K562 (cell line): ENCODE results near the gene VMP1. TPM values are rescaled to one million over a fixed set of nuclear protein-coding genes. Genes with fewer than 3 reads are reported as not detected.

Experiments used
- ARID2 ChIP-seq: fragments of 450-650 bp; IDR thresholded peaks from 2 replicates; pipeline ENCODE4 v1.6.1; 2017; ENCODE audit warnings: antibody characterized with exemption, mild to moderate bottlenecking
- CBX5 ChIP-seq: IDR thresholded peaks from 2 replicates; pipeline ENCODE4 v1.6.1; 2014; ENCODE audit warnings: low read depth, borderline replicate concordance
- CEBPG ChIP-seq, 3 experiments: fragments of 200-800 bp in 1 of 3; sonication (Bioruptor generic) in 1 of 3; sonication (generic) in 1 of 3; formaldehyde crosslinking in 1 of 3; IDR thresholded peaks in 2 of 3; conservative IDR thresholded peaks in 1 of 3; 2 replicates each; pipeline versions ENCODE4 v1.6.1 to v1.8.0; 2016 to 2022; ENCODE audit warnings: missing compliant biosample characterization in 2 of 3, missing genetic modification characterization in 2 of 3, mild to moderate bottlenecking in 1 of 3, missing genetic modification reagents in 1 of 3
- CREBBP ChIP-seq: IDR thresholded peaks from one replicate; pipeline ENCODE4 v1.6.1; 2012; ENCODE audit warnings: low read depth, mild to moderate bottlenecking, control low read depth, inconsistent platforms, low read length
- CUX1 ChIP-seq: fragments of 200-800 bp; sonication (Bioruptor generic); IDR thresholded peaks from 2 replicates; pipeline ENCODE4 v1.6.1; 2016; ENCODE audit warnings: missing genetic modification characterization, missing compliant biosample characterization
- ELF4 ChIP-seq: fragments of 450-650 bp; formaldehyde crosslinking; IDR thresholded peaks from 2 replicates; pipeline ENCODE4 v1.4.0; 2022; ENCODE audit warnings: missing genetic modification characterization
- L3MBTL2 ChIP-seq: fragments of 450-650 bp; IDR thresholded peaks from 2 replicates; pipeline ENCODE4 v1.6.1; 2016; ENCODE audit warnings: mild to moderate bottlenecking, moderate library complexity
- LARP7 ChIP-seq: fragments of 450-650 bp; IDR thresholded peaks from 2 replicates; pipeline ENCODE4 v1.6.1; 2016
- MBD1 ChIP-seq: fragments of 250-450 bp; sonication (Bioruptor Pico); IDR thresholded peaks from 2 replicates; pipeline ENCODE4 v1.8.0; 2022; ENCODE audit warnings: inconsistent platforms
- NONO ChIP-seq, 2 experiments: fragments of 200-400 bp in 1 of 2; fragments of 450-650 bp in 1 of 2; formaldehyde crosslinking in 1 of 2; IDR thresholded peaks; 2 replicates each; pipeline ENCODE4 v1.6.1; 2017; ENCODE audit warnings: low read depth in 2 of 2, mild to moderate bottlenecking in 2 of 2, moderate library complexity in 2 of 2, low read length in 1 of 2
- POU5F1 ChIP-seq: fragments of 150-350 bp; IDR thresholded peaks from 2 replicates; pipeline ENCODE4 v1.6.1; 2014; ENCODE audit warnings: borderline replicate concordance, low read length, low read depth, mild to moderate bottlenecking; ENCODE audit not compliant: partially characterized antibody
- RNF219 ChIP-seq: fragments of 250-450 bp; sonication (Bioruptor Pico); IDR thresholded peaks from 2 replicates; pipeline ENCODE4 v1.5.0; 2022; ENCODE audit warnings: mild to moderate bottlenecking
- SRF ChIP-seq, 2 experiments: fragments of 250-450, 450-650 bp in 1 of 2; sonication (Bioruptor Pico) in 1 of 2; sonication (generic) in 1 of 2; formaldehyde crosslinking; IDR thresholded peaks; 2 replicates each; pipeline versions ENCODE4 v1.5.0 to v1.5.1; 2020 to 2022; ENCODE audit warnings: mild to moderate bottlenecking in 1 of 2, missing genetic modification reagents in 1 of 2
- XRCC5 ChIP-seq: fragments of 200-400 bp; formaldehyde crosslinking; IDR thresholded peaks from 2 replicates; pipeline ENCODE4 v1.6.1; 2017; ENCODE audit warnings: low read depth, mild to moderate bottlenecking, low read length
- polyA plus RNA-seq, 8 experiments: library from polyadenylated mRNA; depleted of rRNA in 4 of 8; stranded (reverse) in 5 of 8; unstranded in 3 of 8; fragments of >200 nt; fragmentation: Nextera tagmentation in 2 of 8; fragmentation: Illumina TruSeq in 1 of 8; extraction: Ambion mirVana in 2 of 8; extraction: Trizol in 1 of 8; gene quantifications; 2 replicates each; pipeline versions ENCODE4 v1.2.1 to v1.2.3, GENCODE V29; 2011 to 2014; ENCODE audit warnings: inconsistent platforms in 1 of 8, missing spikeins in 1 of 8
- total RNA-seq, 7 experiments: library from RNA; depleted of rRNA in 6 of 7; stranded (reverse); fragments of >200 nt in 6 of 7; fragmentation: Illumina TruSeq in 2 of 7; extraction: Trizol in 2 of 7; gene quantifications; 2 replicates each; pipeline versions ENCODE4 v1.2.1 to v1.2.3, GENCODE V29; 2011 to 2021; ENCODE audit warnings: low replicate concordance in 1 of 7

Gene VMP1
- total and polyA plus RNA-seq, 9 of the 15 experiments (the other 6 are each of a cell fraction or from before 2014, with no cell fraction given): 123 to 304 (median 151) TPM

- 0 out of 2 replicates have a peak, but pooled peaks have one; percentile 3 for TF ChIP-seq CUX1 (CRISPR knock-in tag)
- no peak for TF ChIP-seq CREBBP
- TF ChIP-seq LARP7: peak; percentile 96
- no peak; the same call in 1 of the 2 replicates for TF ChIP-seq ELF4 (CRISPR knock-in tag)
- TF ChIP-seq NONO (IDR thresholded peaks at IDR 0.05; ENCODE audit: low read depth in 2 of 2, low read length in 1 of 2): no peak; a peak in 1 of 4 replicates
- no peak for TF ChIP-seq MBD1 (CRISPR knock-in tag)
- no peak for TF ChIP-seq POU5F1
- no peak for TF ChIP-seq CBX5
- no peak for TF ChIP-seq ARID2
- no peak for TF ChIP-seq CEBPG (CRISPR knock-in tag; IDR thresholded peaks at IDR 0.05)
- TF ChIP-seq CEBPG (tag; conservative IDR thresholded peaks at IDR 0.05 in 1 of 2, IDR thresholded peaks at IDR 0.05 in 1 of 2): no peak
- no peak for TF ChIP-seq XRCC5
- no peak for TF ChIP-seq L3MBTL2
- TF ChIP-seq RNF219 (CRISPR knock-in tag): no peak
- no peak for TF ChIP-seq SRF (CRISPR knock-in tag; IDR thresholded peaks at IDR 0.05)
Measured at GRCh38 chr17:59838052-59838916, 130.8 kb downstream of the VMP1 start (continued).
